GM23248 (cell line): ENCODE measurements around the gene PRKX. TPM values are rescaled to one million over a fixed set of nuclear protein-coding genes. Genes with fewer than 3 reads are reported as not detected.
"Not testable (repeated sequence)": the region's sequence is repeated elsewhere in the genome, so short reads cannot be mapped to it uniquely, and the experiment has no call there.

ENCODE experiments used
- DNase-seq: peaks from one replicate; pipeline ENCODE4 v3.0.0-alpha.2; 2015
- H2AFZ ChIP-seq: fragments of 200-600 bp; sonication (generic); 2 replicates; pipeline ENCODE4 v1.6.1; 2016; ENCODE audit warnings: antibody characterized with exemption
- H3F3A ChIP-seq: fragments of 200-600 bp; sonication (generic); 2 replicates; pipeline ENCODE4 v1.6.1; 2016; ENCODE audit warnings: mild to moderate bottlenecking, antibody characterized with exemption, mixed run types; ENCODE audit not compliant: insufficient read depth
- H3K27ac ChIP-seq: fragments of 200-600 bp; sonication (generic); 2 replicates; pipeline ENCODE4 v1.5.1; 2016; ENCODE audit warnings: mild to moderate bottlenecking
- H3K27me3 ChIP-seq: fragments of 200-600 bp; sonication (generic); replicated peaks from 2 replicates; pipeline ENCODE4 v1.6.1; 2016; ENCODE audit warnings: mild to moderate bottlenecking; ENCODE audit not compliant: insufficient read depth
- H3K36me3 ChIP-seq: fragments of 200-600 bp; sonication (generic); 2 replicates; pipeline ENCODE4 v1.6.1; 2016; ENCODE audit warnings: low read depth, mild to moderate bottlenecking
- H3K4me1 ChIP-seq: fragments of 200-600 bp; sonication (generic); 2 replicates; pipeline ENCODE4 v1.6.1; 2016; ENCODE audit warnings: mild to moderate bottlenecking; ENCODE audit not compliant: insufficient read depth
- H3K4me2 ChIP-seq: fragments of 200-600 bp; sonication (generic); one replicate; pipeline ENCODE4 v1.6.1; 2016; ENCODE audit warnings: mild to moderate bottlenecking; ENCODE audit not compliant: unreplicated experiment
- H3K4me3 ChIP-seq: fragments of 200-600 bp; sonication (generic); 2 replicates; pipeline ENCODE4 v1.5.1; 2016; ENCODE audit warnings: mild to moderate bottlenecking
- H3K79me2 ChIP-seq: fragments of 200-600 bp; sonication (generic); 2 replicates; pipeline ENCODE4 v1.6.1; 2016; ENCODE audit warnings: mild to moderate bottlenecking; ENCODE audit not compliant: insufficient read depth
- H3K9ac ChIP-seq: fragments of 200-600 bp; sonication (generic); 2 replicates; pipeline ENCODE4 v1.6.1; 2016; ENCODE audit warnings: mild to moderate bottlenecking
- H3K9me2 ChIP-seq: fragments of 200-600 bp; sonication (generic); 2 replicates; pipeline ENCODE4 v1.6.1; 2016; ENCODE audit warnings: mixed run types, mild to moderate bottlenecking, moderate library complexity; ENCODE audit not compliant: insufficient read depth
- H3K9me3 ChIP-seq: fragments of 200-600 bp; sonication (generic); one replicate; pipeline ENCODE4 v1.6.1; 2017; ENCODE audit warnings: low read depth
- H4K20me1 ChIP-seq: fragments of 200-600 bp; sonication (generic); 2 replicates; pipeline ENCODE4 v1.6.0; 2016; ENCODE audit not compliant: insufficient read depth
- EZH2 ChIP-seq: fragments of 200-600 bp; sonication (generic); IDR thresholded peaks from 2 replicates; pipeline ENCODE4 v1.6.1; 2018; ENCODE audit warnings: antibody characterized with exemption, mild to moderate bottlenecking; ENCODE audit not compliant: insufficient read depth, poor library complexity, severe bottlenecking
- EZH2phosphoT487 ChIP-seq: fragments of 200-600 bp; sonication (generic); IDR thresholded peaks from 2 replicates; pipeline ENCODE4 v1.6.1; 2018; ENCODE audit warnings: antibody characterized with exemption, moderate library complexity, mild to moderate bottlenecking, low read depth; ENCODE audit not compliant: insufficient read depth
- WGBS, 2 experiments: methylation state at CpG; one replicate each; pipeline ENCODE4 v1.1.6; 2015 to 2017; ENCODE audit warnings: low lambda C conversion rate in 2 of 2, low coverage in 1 of 2; ENCODE audit errors: missing lambda C conversion rate in 2 of 2; 5-methylcytosine and 5-hydroxymethylcytosine counted together
- in situ Hi-C: fragments of 300-500 bp; cut with MboI; formaldehyde crosslinking; loops from 2 replicates; pipeline ENCODE4 v1.15.0; 2020
- polyA plus RNA-seq: library from polyadenylated mRNA; unstranded; fragments of >200 nt; fragmentation: Nextera tagmentation; extraction: Ambion mirVana; gene quantifications from 2 replicates; pipeline ENCODE4 v1.2.1, GENCODE V29; 2016
- total RNA-seq: library from RNA; depleted of rRNA; stranded (reverse); fragments of >200 nt; shearing (Covaris generic); gene quantifications from 2 replicates; pipeline ENCODE4 v1.2.3, GENCODE V29; 2014

Gene PRKX
- total and polyA plus RNA-seq, 2 experiments from 2014 or later, result 1.2 to 10.6 TPM

- no peak for DNase-seq
- H2AFZ ChIP-seq, result no peak overlapping the region
- TF ChIP-seq EZH2phosphoT487 (no peak), EZH2 (no peak)
- no peaks in the 10 kb centered on the region for H3K4me1 ChIP-seq
- WGBS, 2 experiments, result 60 to 65% methylated on average over 5 to 7 of the region's 7 CpGs
- no peaks in the 10 kb centered on the region for H3K36me3 ChIP-seq
- no peaks in the 10 kb centered on the region for H3K79me2 ChIP-seq
- H3F3A ChIP-seq, result no peaks in the 10 kb centered on the region
- no peak overlapping the region for H3K4me2 ChIP-seq
- H3K9me2 ChIP-seq, result no peaks in the 10 kb centered on the region
- in situ Hi-C loops, result no loop called here
- no peaks in the 10 kb centered on the region for H3K27me3 ChIP-seq
- H3K27ac ChIP-seq, result no peak overlapping the region
- H3K9me3 ChIP-seq, result no peaks in the 10 kb centered on the region
- H4K20me1 ChIP-seq, result no peaks in the 10 kb centered on the region
- H3K9ac ChIP-seq, result no peak overlapping the region
- no peak overlapping the region for H3K4me3 ChIP-seq
These were observed 19.6 kb upstream of the PRKX start for GRCh38 chrX:3733043-3733430.

GRCh38 chrX:3732326-3733042, 19.0 kb upstream of the PRKX start:
- H3K36me3 ChIP-seq, H4K20me1 ChIP-seq, H3K4me3 ChIP-seq, H2AFZ ChIP-seq, H3K27ac ChIP-seq, DNase-seq, H3K9ac ChIP-seq, H3K4me1 ChIP-seq, H3K9me2 ChIP-seq, H3F3A ChIP-seq, H3K4me2 ChIP-seq, in situ Hi-C loops, H3K27me3 ChIP-seq, H3K79me2 ChIP-seq, H3K9me3 ChIP-seq: not testable (repeated sequence)
- WGBS, 2 experiments, result 23 to 25% methylated on average over 12 to 15 of the region's 15 CpGs

DNA sequence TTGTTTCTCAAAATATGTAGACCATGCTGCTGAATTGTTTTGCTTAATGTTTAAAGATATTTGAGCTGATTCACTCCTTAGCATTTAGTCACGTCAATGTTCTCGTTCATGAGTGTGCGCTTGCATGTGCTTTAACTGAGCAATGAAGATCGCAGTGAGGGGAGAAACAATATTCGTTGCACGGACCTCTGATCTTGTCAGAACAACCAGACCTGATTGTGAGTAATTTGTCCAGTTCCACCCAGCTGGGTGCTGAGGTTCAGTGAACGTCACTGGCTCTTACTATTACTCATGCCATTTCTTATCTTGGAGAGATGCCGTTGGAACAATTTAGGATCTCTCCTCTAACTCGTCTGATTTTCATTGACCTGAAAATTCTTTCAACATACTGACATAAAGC, 15.0 kb upstream of the PRKX start:
- no peaks in the 10 kb centered on the region for H3K79me2 ChIP-seq
- H3K27me3 ChIP-seq, result no peaks in the 10 kb centered on the region
- H3K4me1 ChIP-seq, result no peaks in the 10 kb centered on the region
- TF ChIP-seq EZH2phosphoT487, result no peak
- TF ChIP-seq EZH2, result no peak
- no peak overlapping the region for H3K9ac ChIP-seq
- H3K27ac ChIP-seq, result no peak overlapping the region
- WGBS, 2 experiments, result 52 to 59% methylated on average over 8 to 9 of the region's 9 CpGs
- in situ Hi-C loops, result no loop called here
- H3K9me2 ChIP-seq, result no peaks in the 10 kb centered on the region
- no peaks in the 10 kb centered on the region for H4K20me1 ChIP-seq
- no peak overlapping the region for H3K4me2 ChIP-seq
- H2AFZ ChIP-seq, result no peak overlapping the region
- no peaks in the 10 kb centered on the region for H3F3A ChIP-seq
- no peaks in the 10 kb centered on the region for H3K36me3 ChIP-seq
- DNase-seq, result no peak
- no peaks in the 10 kb centered on the region for H3K9me3 ChIP-seq
- no peak overlapping the region for H3K4me3 ChIP-seq

GRCh38 chrX:3723460-3723859, 10.0 kb upstream of the PRKX start:
- H3K9me3 ChIP-seq, H3F3A ChIP-seq, H3K4me3 ChIP-seq, H3K27ac ChIP-seq, H3K9me2 ChIP-seq, H4K20me1 ChIP-seq, H3K36me3 ChIP-seq, DNase-seq, H3K27me3 ChIP-seq, H3K4me1 ChIP-seq, H3K4me2 ChIP-seq, H3K9ac ChIP-seq, H2AFZ ChIP-seq, H3K79me2 ChIP-seq, in situ Hi-C loops: not testable (repeated sequence)
- 83 to 97% methylated on average over 6 to 9 of the region's 9 CpGs for WGBS, 2 experiments

GRCh38 chrX:3717742-3718420, 4.4 kb upstream of the PRKX start:
- WGBS, 2 experiments, result 69 to 71% methylated on average over 10 to 11 of the region's 11 CpGs
- Histone ChIP-seq H3K27ac (no peak overlapping the region), H3K9me2 (no peaks in the 10 kb centered on the region), H3K79me2 (no peaks in the 10 kb centered on the region), H2AFZ (no peak overlapping the region), H3F3A (no peaks in the 10 kb centered on the region), H3K4me3 (no peak overlapping the region), H3K36me3 (no peaks in the 10 kb centered on the region), H3K4me2 (no peak overlapping the region), H3K9ac (no peak overlapping the region), H3K9me3 (no peaks in the 10 kb centered on the region), H4K20me1 (no peaks in the 10 kb centered on the region), H3K4me1 (no peaks in the 10 kb centered on the region), H3K27me3 (no peaks in the 10 kb centered on the region)
- DNase-seq, result peak; percentile 12
- in situ Hi-C loops, result no loop called here
- TF ChIP-seq EZH2phosphoT487, result no peak
- no peak for TF ChIP-seq EZH2
